ENCODE results near the gene TMEM181.
"Not testable (repeated sequence)": the region's sequence is repeated elsewhere in the genome, so short reads cannot be mapped to it uniquely, and the experiment has no call there.

Gene TMEM181

GRCh38 chr6:158621694-158622544 is 62.0 kb downstream of the TMEM181 start:
- DNase-seq (ENCODE audit: low spot score) = no peak

- DNase-seq (ENCODE audit: low spot score) = no peak
Observed at GRCh38 chr6:158622545-158623190, 62.8 kb downstream of the TMEM181 start.

GRCh38 chr6:158624684-158625682 is 65.1 kb downstream of the TMEM181 start:
- DNase-seq (ENCODE audit: low spot score) = no peak

- no peak for DNase-seq (ENCODE audit: low spot score)
Observed at GRCh38 chr6:158625881-158626305, 66.0 kb downstream of the TMEM181 start.

- no peak for DNase-seq (ENCODE audit: low spot score)
Observed at GRCh38 chr6:158626360-158627167, 66.7 kb downstream of the TMEM181 start.

- DNase-seq (ENCODE audit: low spot score) = no peak
Observed at GRCh38 chr6:158627168-158627939, 67.5 kb downstream of the TMEM181 start.

- no peak for DNase-seq (ENCODE audit: low spot score)
Observed at GRCh38 chr6:158627940-158628211, 68.0 kb downstream of the TMEM181 start.

- DNase-seq (ENCODE audit: low spot score) = no peak
Observed at GRCh38 chr6:158628542-158628941, 68.7 kb downstream of the TMEM181 start.

- no peak for DNase-seq (ENCODE audit: low spot score)
Observed at GRCh38 chr6:158629367-158630221, 69.7 kb downstream of the TMEM181 start.

GRCh38 chr6:158630938-158631616 is 71.2 kb downstream of the TMEM181 start:
- DNase-seq (ENCODE audit: low spot score) = no peak

GRCh38 chr6:158631678-158632537 is 72.0 kb downstream of the TMEM181 start:
- DNase-seq (ENCODE audit: low spot score) = no peak

- not testable (repeated sequence) for DNase-seq (ENCODE audit: low spot score)
Observed at GRCh38 chr6:158632538-158633119, 72.7 kb downstream of the TMEM181 start.

GRCh38 chr6:158633127-158633526 is 73.2 kb downstream of the TMEM181 start:
- DNase-seq (ENCODE audit: low spot score) = no peak

GRCh38 chr6:158634695-158635426 is 75.0 kb downstream of the TMEM181 start:
- DNase-seq (ENCODE audit: low spot score) = no peak

GRCh38 chr6:158635427-158636073 is 75.7 kb downstream of the TMEM181 start:
- DNase-seq (ENCODE audit: low spot score) = no peak

- DNase-seq (ENCODE audit: low spot score) = no peak
Observed at GRCh38 chr6:158636778-158637177, 76.9 kb downstream of the TMEM181 start.

Data from activated CD4-positive, alpha-beta T cell treated with anti-CD3 and anti-CD28 coated beads, Interleukin-2, Interleukin-4, amounts not matched to agents 100 ng/mL and 50 ng/mL, durations not matched to agents 16 hours and 8 hours (primary cell).